BE2C (cell line): Measurements from ENCODE around the gene PSMD11. TPM values are rescaled to one million over a fixed set of nuclear protein-coding genes. Genes with fewer than 3 reads are reported as not detected.
A peak's percentile ranks its signal among the peaks of the same experiment; 100 is the strongest.
"Not testable (repeated sequence)": the region's sequence is repeated elsewhere in the genome, so short reads cannot be mapped to it uniquely, and the experiment has no call there.

Experiments
- DNase-seq: peaks from one replicate; pipeline ENCODE4 v3.0.0-alpha.2; 2020
- H3K27me3 ChIP-seq: fragments of 250-450 bp; sonication (Bioruptor Pico); 2 replicates; pipeline ENCODE4 v1.5.1; 2020; ENCODE audit warnings: mild to moderate bottlenecking
- H3K36me3 ChIP-seq: fragments of 250-450 bp; sonication (Bioruptor Pico); 2 replicates; pipeline ENCODE4 v1.5.1; 2020; ENCODE audit warnings: mild to moderate bottlenecking
- H3K4me1 ChIP-seq: fragments of 250-450 bp; sonication (Bioruptor Pico); 2 replicates; pipeline ENCODE4 v1.5.1; 2020
- H3K4me3 ChIP-seq: 2 replicates; pipeline ENCODE4 v1.5.1; 2011; ENCODE audit warnings: low read depth, low read length
- H3K9me3 ChIP-seq: fragments of 250-450 bp; sonication (Bioruptor Pico); 2 replicates; pipeline ENCODE4 v1.5.1; 2020
- polyA plus RNA-seq: library from polyadenylated mRNA; unstranded; fragments of >200 nt; gene quantifications from one replicate; pipeline ENCODE4 v1.2.1, GENCODE V29; 2012; ENCODE audit warnings: low read depth, missing spikeins; ENCODE audit not compliant: insufficient read length, insufficient read depth
- TF ChIP-seq, protein P1 (sequence below): IDR thresholded peaks from 2 replicates; pipeline ENCODE4 v1.5.1; 2012; ENCODE audit warnings: mild to moderate bottlenecking, low read depth, low read length

PSMD11 gene
- 24.1 TPM for polyA plus RNA-seq

- DNase-seq = peak; percentile 95
- peak within 1 kb of the TSS; percentile 92 for H3K4me3 ChIP-seq
- no peaks in the 10 kb centered on the region for H3K9me3 ChIP-seq
- no peaks in the 10 kb centered on the region for H3K27me3 ChIP-seq
- peaks cover 8% of the 10 kb centered on the region for H3K36me3 ChIP-seq
- H3K4me1 ChIP-seq = no peaks in the 10 kb centered on the region
- TF ChIP-seq, protein P1, sequence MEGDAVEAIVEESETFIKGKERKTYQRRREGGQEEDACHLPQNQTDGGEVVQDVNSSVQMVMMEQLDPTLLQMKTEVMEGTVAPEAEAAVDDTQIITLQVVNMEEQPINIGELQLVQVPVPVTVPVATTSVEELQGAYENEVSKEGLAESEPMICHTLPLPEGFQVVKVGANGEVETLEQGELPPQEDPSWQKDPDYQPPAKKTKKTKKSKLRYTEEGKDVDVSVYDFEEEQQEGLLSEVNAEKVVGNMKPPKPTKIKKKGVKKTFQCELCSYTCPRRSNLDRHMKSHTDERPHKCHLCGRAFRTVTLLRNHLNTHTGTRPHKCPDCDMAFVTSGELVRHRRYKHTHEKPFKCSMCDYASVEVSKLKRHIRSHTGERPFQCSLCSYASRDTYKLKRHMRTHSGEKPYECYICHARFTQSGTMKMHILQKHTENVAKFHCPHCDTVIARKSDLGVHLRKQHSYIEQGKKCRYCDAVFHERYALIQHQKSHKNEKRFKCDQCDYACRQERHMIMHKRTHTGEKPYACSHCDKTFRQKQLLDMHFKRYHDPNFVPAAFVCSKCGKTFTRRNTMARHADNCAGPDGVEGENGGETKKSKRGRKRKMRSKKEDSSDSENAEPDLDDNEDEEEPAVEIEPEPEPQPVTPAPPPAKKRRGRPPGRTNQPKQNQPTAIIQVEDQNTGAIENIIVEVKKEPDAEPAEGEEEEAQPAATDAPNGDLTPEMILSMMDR = peak; percentile 63
Measured at GRCh38 chr17:32444301-32445073, at the start of gene PSMD11. Gene PSMD11 (plus strand): TSS chr17:32444510. CDS start chr17:32444524, 14 bp downstream.

DNA sequence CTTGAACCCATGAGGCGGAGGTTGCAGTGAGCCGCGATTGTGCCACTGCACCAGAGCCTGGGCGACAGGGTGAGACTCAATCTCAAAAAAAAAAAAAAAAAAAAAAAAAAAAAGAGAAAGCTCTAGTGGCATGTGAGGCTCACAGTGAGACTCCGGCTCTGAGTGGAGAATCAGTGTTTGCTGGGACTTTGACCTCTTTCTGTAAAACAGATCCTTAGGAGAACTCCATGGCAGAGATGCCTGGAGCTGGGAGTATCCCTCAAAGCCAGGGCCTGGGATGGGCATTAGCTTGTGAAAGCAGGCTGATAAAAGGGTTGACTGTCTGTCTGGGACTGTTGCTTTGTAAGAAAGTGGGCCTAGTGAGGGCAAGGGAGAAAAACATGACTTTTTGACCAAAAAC, 48.0 kb upstream of the PSMD11 start:
- TF ChIP-seq, protein P1 = no peak
- Histone ChIP-seq H3K4me1 (no peaks in the 10 kb centered on the region), H3K9me3 (no peaks in the 10 kb centered on the region), H3K27me3 (no peaks in the 10 kb centered on the region), H3K4me3 (no peak overlapping the region), H3K36me3 (no peaks in the 10 kb centered on the region)
- no peak for DNase-seq

GRCh38 chr17:32398946-32399345, 45.4 kb upstream of the PSMD11 start:
- TF ChIP-seq, protein P1 = no peak
- Histone ChIP-seq H3K9me3 (no peaks in the 10 kb centered on the region), H3K36me3 (no peaks in the 10 kb centered on the region), H3K27me3 (no peaks in the 10 kb centered on the region), H3K4me1 (no peaks in the 10 kb centered on the region), H3K4me3 (no peak overlapping the region)
- no peak for DNase-seq

DNA sequence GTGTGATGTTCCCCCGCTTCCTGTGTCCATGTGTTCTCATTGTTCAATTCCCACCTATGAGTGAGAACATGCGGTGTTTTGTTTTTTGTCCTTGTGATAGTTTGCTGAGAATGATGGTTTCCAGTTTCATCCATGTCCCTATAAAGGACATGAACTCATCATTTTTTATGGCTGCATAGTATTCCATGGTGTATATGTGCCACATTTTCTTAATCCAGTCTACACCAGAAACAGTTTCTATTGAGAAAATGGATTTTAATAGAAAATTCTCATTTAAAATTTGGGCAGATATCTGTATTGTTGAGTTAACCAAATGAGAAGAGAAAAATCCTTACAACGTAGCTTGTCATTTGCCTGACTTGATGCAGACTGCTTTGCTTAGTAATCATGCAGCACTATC, 34.2 kb upstream of the PSMD11 start:
- DNase-seq, H3K36me3 ChIP-seq, H3K4me1 ChIP-seq, H3K9me3 ChIP-seq, H3K4me3 ChIP-seq, H3K27me3 ChIP-seq: not testable (repeated sequence)

DNA sequence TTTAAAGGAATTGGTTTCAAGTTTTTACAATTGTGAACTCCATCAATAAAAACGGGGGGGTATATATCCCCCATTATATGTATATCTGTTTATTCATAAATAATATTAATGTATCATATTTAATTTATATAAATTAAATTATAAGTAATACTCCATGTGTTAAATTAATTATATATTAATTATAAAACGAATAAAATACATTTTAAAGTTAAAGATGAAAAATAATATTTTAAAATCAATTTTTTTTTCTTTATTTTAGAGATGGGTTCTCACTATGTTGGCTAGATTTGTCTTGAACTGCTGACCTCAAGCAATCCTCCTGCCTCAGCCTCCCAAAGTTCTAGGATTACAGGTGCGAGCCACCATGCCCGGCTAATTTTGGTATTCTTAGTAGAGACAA, 17.4 kb upstream of the PSMD11 start:
- TF ChIP-seq, protein P1 = no peak
- H3K4me1 ChIP-seq = no peaks in the 10 kb centered on the region
- no peak for DNase-seq
- H3K9me3 ChIP-seq = no peaks in the 10 kb centered on the region
- no peaks in the 10 kb centered on the region for H3K27me3 ChIP-seq
- no peak overlapping the region for H3K4me3 ChIP-seq
- H3K36me3 ChIP-seq = no peaks in the 10 kb centered on the region

GRCh38 chr17:32429598-32429997, 14.7 kb upstream of the PSMD11 start:
- no peaks in the 10 kb centered on the region for H3K9me3 ChIP-seq
- H3K36me3 ChIP-seq = no peaks in the 10 kb centered on the region
- TF ChIP-seq, protein P1 = no peak
- no peak overlapping the region for H3K4me3 ChIP-seq
- no peak for DNase-seq
- no peaks in the 10 kb centered on the region for H3K4me1 ChIP-seq
- no peaks in the 10 kb centered on the region for H3K27me3 ChIP-seq
